ENCODE measurements around the gene NECTIN1.
A peak's percentile ranks its signal among the peaks of the same experiment; 100 is the strongest.

Gene NECTIN1

GRCh38 chr11:119728651-119729580, at the start of gene NECTIN1:
TSS of gene NECTIN1 (minus strand) at chr11:119729200. CDS start at chr11:119728553, 647 bp downstream.
- peak; percentile 28 for DNase-seq (ENCODE audit: low read depth)

- no peak for DNase-seq (ENCODE audit: low read depth)
Measured at GRCh38 chr11:119778391-119779194, 49.6 kb upstream of the NECTIN1 start.

- DNase-seq (ENCODE audit: low read depth): no peak
Measured at GRCh38 chr11:119777940-119778339, 48.9 kb upstream of the NECTIN1 start.

- DNase-seq (ENCODE audit: low read depth): no peak
Measured at GRCh38 chr11:119776651-119777050, 47.7 kb upstream of the NECTIN1 start.

- DNase-seq (ENCODE audit: low read depth): no peak
Measured at GRCh38 chr11:119776031-119776636, 47.1 kb upstream of the NECTIN1 start.

GRCh38 chr11:119774172-119774763, 45.3 kb upstream of the NECTIN1 start:
- no peak for DNase-seq (ENCODE audit: low read depth)

GRCh38 chr11:119772641-119773415, 43.8 kb upstream of the NECTIN1 start:
- DNase-seq (ENCODE audit: low read depth): no peak

- DNase-seq (ENCODE audit: low read depth): no peak
Measured at GRCh38 chr11:119772076-119772475, 43.1 kb upstream of the NECTIN1 start.

- no peak for DNase-seq (ENCODE audit: low read depth)
Measured at GRCh38 chr11:119771172-119771770, 42.3 kb upstream of the NECTIN1 start.

GRCh38 chr11:119765628-119766027, 36.6 kb upstream of the NECTIN1 start:
- DNase-seq (ENCODE audit: low read depth): no peak

GRCh38 chr11:119764108-119764868, 35.3 kb upstream of the NECTIN1 start:
- DNase-seq (ENCODE audit: low read depth): peak; percentile 57

- no peak for DNase-seq (ENCODE audit: low read depth)
Measured at GRCh38 chr11:119763071-119763728, 34.2 kb upstream of the NECTIN1 start.

GRCh38 chr11:119759747-119760412, 30.9 kb upstream of the NECTIN1 start:
- no peak for DNase-seq (ENCODE audit: low read depth)

GRCh38 chr11:119759324-119759723, 30.3 kb upstream of the NECTIN1 start:
- no peak for DNase-seq (ENCODE audit: low read depth)

GRCh38 chr11:119758291-119758690, 29.3 kb upstream of the NECTIN1 start:
- DNase-seq (ENCODE audit: low read depth): no peak

- no peak for DNase-seq (ENCODE audit: low read depth)
Measured at GRCh38 chr11:119757378-119757777, 28.4 kb upstream of the NECTIN1 start.

GRCh38 chr11:119756169-119756865, 27.3 kb upstream of the NECTIN1 start:
- DNase-seq (ENCODE audit: low read depth): no peak

- DNase-seq (ENCODE audit: low read depth): no peak
Measured at GRCh38 chr11:119755356-119756071, 26.5 kb upstream of the NECTIN1 start.
